HepG2 (cell line): Measurements from ENCODE around the gene SDK1. TPM values are rescaled to one million over a fixed set of nuclear protein-coding genes. Genes with fewer than 3 reads are reported as not detected.

ENCODE experiments used
- ARID2 ChIP-seq: sonication (generic); formaldehyde crosslinking; IDR thresholded peaks from 2 replicates; pipeline ENCODE4 v1.8.1; 2022; ENCODE audit warnings: mild to moderate bottlenecking, missing genetic modification reagents, borderline replicate concordance
- E2F5 ChIP-seq: sonication (generic); formaldehyde crosslinking; conservative IDR thresholded peaks from 2 replicates; pipeline ENCODE4 v1.4.0; 2020; ENCODE audit warnings: missing genetic modification reagents
- GABPB1 ChIP-seq: IDR thresholded peaks from 2 replicates; pipeline ENCODE4 v1.6.1; 2016; ENCODE audit warnings: mild to moderate bottlenecking, missing genetic modification reagents, moderate library complexity, missing compliant biosample characterization
- MLX ChIP-seq: IDR thresholded peaks from 2 replicates; pipeline ENCODE4 v1.6.1; 2016
- NFATC3 ChIP-seq: sonication (generic); formaldehyde crosslinking; IDR thresholded peaks from 2 replicates; pipeline ENCODE4 v1.5.1; 2020; ENCODE audit warnings: mild to moderate bottlenecking, missing genetic modification reagents
- RFXAP ChIP-seq: sonication (generic); formaldehyde crosslinking; IDR thresholded peaks from 2 replicates; pipeline ENCODE4 v1.4.0; 2020; ENCODE audit warnings: missing genetic modification reagents, borderline replicate concordance
- ZNF776 ChIP-seq: sonication (generic); formaldehyde crosslinking; IDR thresholded peaks from 2 replicates; pipeline ENCODE4 v1.4.0; 2020; ENCODE audit warnings: mild to moderate bottlenecking, missing genetic modification reagents
- polyA plus RNA-seq, 8 experiments: library from polyadenylated mRNA; depleted of rRNA in 3 of 8; stranded (reverse) in 7 of 8; unstranded in 1 of 8; fragments of >200 nt; fragmentation: Illumina TruSeq in 4 of 8; extraction: Trizol in 4 of 8; gene quantifications; 2 replicates each; pipeline versions ENCODE4 v1.2.1 to v1.2.3, GENCODE V29; 2011 to 2016; ENCODE audit warnings: low read depth in 4 of 8, missing spikeins in 1 of 8, mixed read lengths in 1 of 8; ENCODE audit not compliant: insufficient read depth in 1 of 8
- total RNA-seq, 5 experiments: library from RNA; depleted of rRNA; stranded (reverse); fragments of >200 nt; fragmentation: Illumina TruSeq; extraction: Trizol; gene quantifications; 2 replicates each; pipeline ENCODE4 v1.2.3, GENCODE V29; 2016; ENCODE audit warnings: low read depth in 1 of 5
- TF ChIP-seq, protein P1 (sequence below): sonication (generic); formaldehyde crosslinking; IDR thresholded peaks from 2 replicates; pipeline ENCODE4 v1.5.1; 2020; ENCODE audit warnings: missing genetic modification reagents, mild to moderate bottlenecking, borderline replicate concordance
- TF ChIP-seq, protein P2 (sequence below): sonication (generic); formaldehyde crosslinking; IDR thresholded peaks from 2 replicates; pipeline ENCODE4 v1.5.1; 2020; ENCODE audit warnings: mild to moderate bottlenecking, missing genetic modification reagents, moderate library complexity

The SDK1 gene
- total and polyA plus RNA-seq, 2 of the 13 experiments (the other 11 are each of a cell fraction or from before 2014, with no cell fraction given): 0.35 to 2.4 TPM

- TF ChIP-seq, protein P1, sequence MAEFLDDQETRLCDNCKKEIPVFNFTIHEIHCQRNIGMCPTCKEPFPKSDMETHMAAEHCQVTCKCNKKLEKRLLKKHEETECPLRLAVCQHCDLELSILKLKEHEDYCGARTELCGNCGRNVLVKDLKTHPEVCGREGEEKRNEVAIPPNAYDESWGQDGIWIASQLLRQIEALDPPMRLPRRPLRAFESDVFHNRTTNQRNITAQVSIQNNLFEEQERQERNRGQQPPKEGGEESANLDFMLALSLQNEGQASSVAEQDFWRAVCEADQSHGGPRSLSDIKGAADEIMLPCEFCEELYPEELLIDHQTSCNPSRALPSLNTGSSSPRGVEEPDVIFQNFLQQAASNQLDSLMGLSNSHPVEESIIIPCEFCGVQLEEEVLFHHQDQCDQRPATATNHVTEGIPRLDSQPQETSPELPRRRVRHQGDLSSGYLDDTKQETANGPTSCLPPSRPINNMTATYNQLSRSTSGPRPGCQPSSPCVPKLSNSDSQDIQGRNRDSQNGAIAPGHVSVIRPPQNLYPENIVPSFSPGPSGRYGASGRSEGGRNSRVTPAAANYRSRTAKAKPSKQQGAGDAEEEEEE (CRISPR knock-in tag): no peak
- TF ChIP-seq ARID2 (CRISPR knock-in tag) (no peak), RFXAP (no peak), ZNF776 (no peak), NFATC3 (CRISPR knock-in tag) (no peak), MLX (no peak), E2F5 (CRISPR knock-in tag) (no peak), GABPB1 (CRISPR knock-in tag) (no peak)
- TF ChIP-seq, protein P2, sequence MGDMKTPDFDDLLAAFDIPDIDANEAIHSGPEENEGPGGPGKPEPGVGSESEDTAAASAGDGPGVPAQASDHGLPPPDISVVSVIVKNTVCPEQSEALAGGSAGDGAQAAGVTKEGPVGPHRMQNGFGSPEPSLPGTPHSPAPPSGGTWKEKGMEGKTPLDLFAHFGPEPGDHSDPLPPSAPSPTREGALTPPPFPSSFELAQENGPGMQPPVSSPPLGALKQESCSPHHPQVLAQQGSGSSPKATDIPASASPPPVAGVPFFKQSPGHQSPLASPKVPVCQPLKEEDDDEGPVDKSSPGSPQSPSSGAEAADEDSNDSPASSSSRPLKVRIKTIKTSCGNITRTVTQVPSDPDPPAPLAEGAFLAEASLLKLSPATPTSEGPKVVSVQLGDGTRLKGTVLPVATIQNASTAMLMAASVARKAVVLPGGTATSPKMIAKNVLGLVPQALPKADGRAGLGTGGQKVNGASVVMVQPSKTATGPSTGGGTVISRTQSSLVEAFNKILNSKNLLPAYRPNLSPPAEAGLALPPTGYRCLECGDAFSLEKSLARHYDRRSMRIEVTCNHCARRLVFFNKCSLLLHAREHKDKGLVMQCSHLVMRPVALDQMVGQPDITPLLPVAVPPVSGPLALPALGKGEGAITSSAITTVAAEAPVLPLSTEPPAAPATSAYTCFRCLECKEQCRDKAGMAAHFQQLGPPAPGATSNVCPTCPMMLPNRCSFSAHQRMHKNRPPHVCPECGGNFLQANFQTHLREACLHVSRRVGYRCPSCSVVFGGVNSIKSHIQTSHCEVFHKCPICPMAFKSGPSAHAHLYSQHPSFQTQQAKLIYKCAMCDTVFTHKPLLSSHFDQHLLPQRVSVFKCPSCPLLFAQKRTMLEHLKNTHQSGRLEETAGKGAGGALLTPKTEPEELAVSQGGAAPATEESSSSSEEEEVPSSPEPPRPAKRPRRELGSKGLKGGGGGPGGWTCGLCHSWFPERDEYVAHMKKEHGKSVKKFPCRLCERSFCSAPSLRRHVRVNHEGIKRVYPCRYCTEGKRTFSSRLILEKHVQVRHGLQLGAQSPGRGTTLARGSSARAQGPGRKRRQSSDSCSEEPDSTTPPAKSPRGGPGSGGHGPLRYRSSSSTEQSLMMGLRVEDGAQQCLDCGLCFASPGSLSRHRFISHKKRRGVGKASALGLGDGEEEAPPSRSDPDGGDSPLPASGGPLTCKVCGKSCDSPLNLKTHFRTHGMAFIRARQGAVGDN (CRISPR knock-in tag): no peak
Measured at GRCh38 chr7:3367261-3367660, 66.2 kb downstream of the SDK1 start (continued).
